ENCODE data around the gene SMYD3. TPM values are rescaled to one million over a fixed set of nuclear protein-coding genes. Genes with fewer than 3 reads are reported as not detected.

SMYD3 gene
- total RNA-seq, 1 donor from 2014 or later = 31.9 TPM

GRCh38 chr1:245710961-245711903, 795.8 kb downstream of the SMYD3 start:
- Mint-ChIP-seq H3K36me3 (ENCODE audit: insufficient read depth) (no peaks in the 10 kb centered on the region), H3K4me3 (ENCODE audit: low read depth) (no peak overlapping the region), H3K4me1 (ENCODE audit: low read depth) (no peaks in the 10 kb centered on the region), H3K27me3 (no peaks in the 10 kb centered on the region), H3K9me3 (ENCODE audit: low read depth) (no peaks in the 10 kb centered on the region), H3K27ac (no peak overlapping the region)
- TF ChIP-seq, protein P1, sequence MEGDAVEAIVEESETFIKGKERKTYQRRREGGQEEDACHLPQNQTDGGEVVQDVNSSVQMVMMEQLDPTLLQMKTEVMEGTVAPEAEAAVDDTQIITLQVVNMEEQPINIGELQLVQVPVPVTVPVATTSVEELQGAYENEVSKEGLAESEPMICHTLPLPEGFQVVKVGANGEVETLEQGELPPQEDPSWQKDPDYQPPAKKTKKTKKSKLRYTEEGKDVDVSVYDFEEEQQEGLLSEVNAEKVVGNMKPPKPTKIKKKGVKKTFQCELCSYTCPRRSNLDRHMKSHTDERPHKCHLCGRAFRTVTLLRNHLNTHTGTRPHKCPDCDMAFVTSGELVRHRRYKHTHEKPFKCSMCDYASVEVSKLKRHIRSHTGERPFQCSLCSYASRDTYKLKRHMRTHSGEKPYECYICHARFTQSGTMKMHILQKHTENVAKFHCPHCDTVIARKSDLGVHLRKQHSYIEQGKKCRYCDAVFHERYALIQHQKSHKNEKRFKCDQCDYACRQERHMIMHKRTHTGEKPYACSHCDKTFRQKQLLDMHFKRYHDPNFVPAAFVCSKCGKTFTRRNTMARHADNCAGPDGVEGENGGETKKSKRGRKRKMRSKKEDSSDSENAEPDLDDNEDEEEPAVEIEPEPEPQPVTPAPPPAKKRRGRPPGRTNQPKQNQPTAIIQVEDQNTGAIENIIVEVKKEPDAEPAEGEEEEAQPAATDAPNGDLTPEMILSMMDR (IDR thresholded peaks at IDR 0.05; ENCODE audit: unreplicated experiment) = no peak
- DNase-seq (ENCODE audit: low spot score, unreplicated experiment) = no peak

GRCh38 chr1:245707941-245708340, 799.1 kb downstream of the SMYD3 start:
- Mint-ChIP-seq H3K27ac (no peak overlapping the region), H3K36me3 (ENCODE audit: insufficient read depth) (peaks cover 2% of the 10 kb centered on the region), H3K27me3 (no peaks in the 10 kb centered on the region), H3K4me1 (ENCODE audit: low read depth) (no peaks in the 10 kb centered on the region), H3K9me3 (ENCODE audit: low read depth) (no peaks in the 10 kb centered on the region), H3K4me3 (ENCODE audit: low read depth) (no peak overlapping the region)
- no peak for DNase-seq (ENCODE audit: low spot score, unreplicated experiment)
- TF ChIP-seq, protein P1 (IDR thresholded peaks at IDR 0.05; ENCODE audit: unreplicated experiment) = no peak

GRCh38 chr1:245704765-245705164, 802.3 kb downstream of the SMYD3 start:
- TF ChIP-seq, protein P1 (IDR thresholded peaks at IDR 0.05; ENCODE audit: unreplicated experiment) = no peak
- H3K27ac Mint-ChIP-seq = no peak overlapping the region

GRCh38 chr1:245704341-245704740, 802.7 kb downstream of the SMYD3 start:
- no peak for DNase-seq (ENCODE audit: low spot score, unreplicated experiment)
- TF ChIP-seq, protein P1 (IDR thresholded peaks at IDR 0.05; ENCODE audit: unreplicated experiment) = no peak
- Mint-ChIP-seq H3K27me3 (no peaks in the 10 kb centered on the region), H3K4me3 (ENCODE audit: low read depth) (no peak overlapping the region), H3K36me3 (ENCODE audit: insufficient read depth) (peaks cover 5% of the 10 kb centered on the region), H3K4me1 (ENCODE audit: low read depth) (no peaks in the 10 kb centered on the region), H3K9me3 (ENCODE audit: low read depth) (no peaks in the 10 kb centered on the region), H3K27ac (no peak overlapping the region)

More at GRCh38 chr1:245704765-245705164, 802.3 kb downstream of the SMYD3 start:
- Mint-ChIP-seq H3K4me1 (ENCODE audit: low read depth) (no peaks in the 10 kb centered on the region), H3K9me3 (ENCODE audit: low read depth) (no peaks in the 10 kb centered on the region), H3K27me3 (no peaks in the 10 kb centered on the region), H3K36me3 (ENCODE audit: insufficient read depth) (peaks cover 5% of the 10 kb centered on the region), H3K4me3 (ENCODE audit: low read depth) (no peak overlapping the region)
- DNase-seq (ENCODE audit: low spot score, unreplicated experiment) = no peak

DNA sequence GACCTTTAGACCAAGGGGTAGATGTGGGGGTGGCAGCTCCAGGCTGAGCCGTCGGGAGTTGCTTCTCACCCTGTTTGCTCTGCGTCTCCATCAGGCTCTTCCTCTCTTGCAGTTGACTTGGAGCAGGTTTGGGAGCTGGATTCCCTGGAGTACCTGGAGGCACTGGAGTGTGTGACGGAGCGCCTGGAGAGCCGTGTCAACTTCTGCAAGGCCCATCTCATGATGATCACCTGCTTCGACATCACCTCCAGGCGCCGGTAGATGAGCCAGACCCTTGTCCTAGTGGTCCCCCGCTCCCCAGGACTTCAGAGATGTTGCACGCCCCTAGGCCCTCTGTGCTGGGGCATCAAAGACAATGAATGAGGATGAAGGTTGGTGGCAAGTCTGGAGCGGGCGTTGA, 804.7 kb downstream of the SMYD3 start:
- H3K9me3 Mint-ChIP-seq (ENCODE audit: low read depth) = no peaks in the 10 kb centered on the region
- no peak overlapping the region for H3K27ac Mint-ChIP-seq
- no peak overlapping the region for H3K4me3 Mint-ChIP-seq (ENCODE audit: low read depth)
- no peak for DNase-seq (ENCODE audit: low spot score, unreplicated experiment)
- no peaks in the 10 kb centered on the region for H3K27me3 Mint-ChIP-seq
- TF ChIP-seq, protein P1 (IDR thresholded peaks at IDR 0.05; ENCODE audit: unreplicated experiment) = no peak
- H3K36me3 Mint-ChIP-seq (ENCODE audit: insufficient read depth) = peaks cover 5% of the 10 kb centered on the region
- no peaks in the 10 kb centered on the region for H3K4me1 Mint-ChIP-seq (ENCODE audit: low read depth)

Measured in progenitor cell of endocrine pancreas (in vitro differentiated cells).